ENCODE measurements around the gene PTPRG.

PTPRG gene

DNA sequence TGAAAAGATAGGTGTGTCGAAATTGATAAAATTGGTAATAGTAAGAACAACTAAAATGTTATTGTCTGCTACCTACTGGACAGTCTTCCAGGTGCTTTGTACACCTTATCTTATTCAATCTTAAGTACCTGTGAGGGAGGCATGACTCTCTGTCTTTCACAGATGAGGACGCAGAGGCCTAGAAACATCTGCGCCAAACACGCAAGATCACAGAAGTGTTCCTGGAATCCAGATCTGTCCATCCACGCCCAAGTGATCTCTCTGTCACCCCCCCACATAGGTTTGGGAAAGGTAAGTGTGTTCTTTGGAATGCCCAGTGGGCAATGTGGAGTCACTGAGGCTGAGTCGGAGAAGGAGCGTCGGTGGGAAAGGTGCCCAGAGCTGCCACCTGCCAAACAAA, 34.4 kb upstream of the PTPRG start:
- Histone ChIP-seq H2AFZ (ENCODE audit: low read length) (no peak overlapping the region), H3K36me3 (ENCODE audit: insufficient read depth, low read length) (no peaks in the 10 kb centered on the region), H3K9me2 (replicated peaks; ENCODE audit: low read depth, low read length) (no peaks in the 10 kb centered on the region), H3K4me1 (ENCODE audit: insufficient read depth, low read length, poor library complexity, severe bottlenecking) (peaks cover 27% of the 10 kb centered on the region), H3K9ac (ENCODE audit: low read depth, low read length, poor library complexity, severe bottlenecking) (no peak overlapping the region), H3K4me3 (ENCODE audit: low read length, poor library complexity, severe bottlenecking) (no peak overlapping the region), H3K79me2 (ENCODE audit: insufficient read depth, low read length) (no peaks in the 10 kb centered on the region), H3K27me3 (ENCODE audit: insufficient read depth, low read length, poor library complexity, severe bottlenecking) (no peaks in the 10 kb centered on the region), H4K20me1 (ENCODE audit: insufficient read depth, low read length, poor library complexity, severe bottlenecking) (no peaks in the 10 kb centered on the region), H3K9me3 (ENCODE audit: insufficient read depth, low read depth, low read length) (no peaks in the 10 kb centered on the region), H3F3A (ENCODE audit: low read depth) (no peaks in the 10 kb centered on the region), H3K4me2 (ENCODE audit: low read depth, low read length, poor library complexity, severe bottlenecking) (peak overlapping the region; percentile 55)
- TF ChIP-seq, protein P1, sequence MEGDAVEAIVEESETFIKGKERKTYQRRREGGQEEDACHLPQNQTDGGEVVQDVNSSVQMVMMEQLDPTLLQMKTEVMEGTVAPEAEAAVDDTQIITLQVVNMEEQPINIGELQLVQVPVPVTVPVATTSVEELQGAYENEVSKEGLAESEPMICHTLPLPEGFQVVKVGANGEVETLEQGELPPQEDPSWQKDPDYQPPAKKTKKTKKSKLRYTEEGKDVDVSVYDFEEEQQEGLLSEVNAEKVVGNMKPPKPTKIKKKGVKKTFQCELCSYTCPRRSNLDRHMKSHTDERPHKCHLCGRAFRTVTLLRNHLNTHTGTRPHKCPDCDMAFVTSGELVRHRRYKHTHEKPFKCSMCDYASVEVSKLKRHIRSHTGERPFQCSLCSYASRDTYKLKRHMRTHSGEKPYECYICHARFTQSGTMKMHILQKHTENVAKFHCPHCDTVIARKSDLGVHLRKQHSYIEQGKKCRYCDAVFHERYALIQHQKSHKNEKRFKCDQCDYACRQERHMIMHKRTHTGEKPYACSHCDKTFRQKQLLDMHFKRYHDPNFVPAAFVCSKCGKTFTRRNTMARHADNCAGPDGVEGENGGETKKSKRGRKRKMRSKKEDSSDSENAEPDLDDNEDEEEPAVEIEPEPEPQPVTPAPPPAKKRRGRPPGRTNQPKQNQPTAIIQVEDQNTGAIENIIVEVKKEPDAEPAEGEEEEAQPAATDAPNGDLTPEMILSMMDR (conservative IDR thresholded peaks at IDR 0.05; ENCODE audit: low read length): no peak
- no peak for TF ChIP-seq EZH2phosphoT487 (IDR thresholded peaks at IDR 0.05; ENCODE audit: borderline replicate concordance)

DNA sequence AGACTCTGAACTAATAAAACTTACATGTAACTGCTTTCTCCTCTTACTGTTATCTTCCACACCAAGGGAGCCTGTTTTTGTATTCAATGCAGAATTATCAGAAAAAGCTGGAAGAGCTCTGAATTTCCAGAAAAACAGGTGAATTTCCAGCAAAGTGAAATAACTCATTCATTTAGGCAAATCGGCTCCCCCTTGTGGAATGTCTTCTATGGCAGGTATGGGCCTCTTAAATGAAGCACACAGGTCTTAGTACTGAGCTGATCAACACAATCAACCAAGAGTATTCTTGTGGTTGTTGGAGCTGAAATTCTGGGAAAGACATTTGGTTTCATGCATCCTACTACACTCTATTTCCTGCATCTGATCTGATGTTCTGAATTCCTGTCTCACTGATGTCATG, 31.0 kb upstream of the PTPRG start:
- Histone ChIP-seq H4K20me1 (ENCODE audit: insufficient read depth, low read length, poor library complexity, severe bottlenecking) (no peaks in the 10 kb centered on the region), H3K9ac (ENCODE audit: low read depth, low read length, poor library complexity, severe bottlenecking) (no peak overlapping the region), H2AFZ (ENCODE audit: low read length) (no peak overlapping the region), H3K4me1 (ENCODE audit: insufficient read depth, low read length, poor library complexity, severe bottlenecking) (peaks cover 27% of the 10 kb centered on the region), H3K79me2 (ENCODE audit: insufficient read depth, low read length) (no peaks in the 10 kb centered on the region), H3K4me3 (ENCODE audit: low read length, poor library complexity, severe bottlenecking) (no peak overlapping the region), H3K9me3 (ENCODE audit: insufficient read depth, low read depth, low read length) (no peaks in the 10 kb centered on the region), H3K27me3 (ENCODE audit: insufficient read depth, low read length, poor library complexity, severe bottlenecking) (no peaks in the 10 kb centered on the region), H3K4me2 (ENCODE audit: low read depth, low read length, poor library complexity, severe bottlenecking) (no peak overlapping the region), H3K9me2 (replicated peaks; ENCODE audit: low read depth, low read length) (no peaks in the 10 kb centered on the region), H3F3A (ENCODE audit: low read depth) (no peaks in the 10 kb centered on the region), H3K36me3 (ENCODE audit: insufficient read depth, low read length) (no peaks in the 10 kb centered on the region)
- TF ChIP-seq, protein P1 (conservative IDR thresholded peaks at IDR 0.05; ENCODE audit: low read length): peak; percentile 93
- TF ChIP-seq EZH2phosphoT487 (IDR thresholded peaks at IDR 0.05; ENCODE audit: borderline replicate concordance): no peak

- Histone ChIP-seq H3K9ac (ENCODE audit: low read depth, low read length, poor library complexity, severe bottlenecking) (no peak overlapping the region), H3K79me2 (ENCODE audit: insufficient read depth, low read length) (no peaks in the 10 kb centered on the region), H3F3A (ENCODE audit: low read depth) (no peaks in the 10 kb centered on the region), H3K4me2 (ENCODE audit: low read depth, low read length, poor library complexity, severe bottlenecking) (no peak overlapping the region), H3K4me1 (ENCODE audit: insufficient read depth, low read length, poor library complexity, severe bottlenecking) (peaks cover 25% of the 10 kb centered on the region), H4K20me1 (ENCODE audit: insufficient read depth, low read length, poor library complexity, severe bottlenecking) (no peaks in the 10 kb centered on the region), H3K4me3 (ENCODE audit: low read length, poor library complexity, severe bottlenecking) (no peak overlapping the region), H3K9me2 (replicated peaks; ENCODE audit: low read depth, low read length) (no peaks in the 10 kb centered on the region), H3K27me3 (ENCODE audit: insufficient read depth, low read length, poor library complexity, severe bottlenecking) (no peaks in the 10 kb centered on the region), H3K36me3 (ENCODE audit: insufficient read depth, low read length) (no peaks in the 10 kb centered on the region), H3K9me3 (ENCODE audit: insufficient read depth, low read depth, low read length) (no peaks in the 10 kb centered on the region), H2AFZ (ENCODE audit: low read length) (no peak overlapping the region)
- no peak for TF ChIP-seq EZH2phosphoT487 (IDR thresholded peaks at IDR 0.05; ENCODE audit: borderline replicate concordance)
- TF ChIP-seq, protein P1 (conservative IDR thresholded peaks at IDR 0.05; ENCODE audit: low read length): no peak
Measured at GRCh38 chr3:61531528-61531927, 29.8 kb upstream of the PTPRG start.

All from Loucy (cell line).